GM18507 (cell line): ENCODE results near the gene MOSMO.
"Not testable (repeated sequence)": the region's sequence is repeated elsewhere in the genome, so short reads cannot be mapped to it uniquely, and the experiment has no call there.

Source experiments
- DNase-seq: peaks from one replicate; pipeline ENCODE4 v3.0.0; 2011; ENCODE audit warnings: low read depth; ENCODE audit not compliant: insufficient read length; ENCODE audit errors: extremely low spot score
- FAIRE-seq: peaks from 2 replicates; lab custom pipeline; 2011; peaks lifted over from hg19 to GRCh38; lab: Jason Lieb, UNC

Gene MOSMO

GRCh38 chr16:22123146-22123545 lies 115.2 kb downstream of the MOSMO start:
- no peak for FAIRE-seq
- no peak for DNase-seq

DNA sequence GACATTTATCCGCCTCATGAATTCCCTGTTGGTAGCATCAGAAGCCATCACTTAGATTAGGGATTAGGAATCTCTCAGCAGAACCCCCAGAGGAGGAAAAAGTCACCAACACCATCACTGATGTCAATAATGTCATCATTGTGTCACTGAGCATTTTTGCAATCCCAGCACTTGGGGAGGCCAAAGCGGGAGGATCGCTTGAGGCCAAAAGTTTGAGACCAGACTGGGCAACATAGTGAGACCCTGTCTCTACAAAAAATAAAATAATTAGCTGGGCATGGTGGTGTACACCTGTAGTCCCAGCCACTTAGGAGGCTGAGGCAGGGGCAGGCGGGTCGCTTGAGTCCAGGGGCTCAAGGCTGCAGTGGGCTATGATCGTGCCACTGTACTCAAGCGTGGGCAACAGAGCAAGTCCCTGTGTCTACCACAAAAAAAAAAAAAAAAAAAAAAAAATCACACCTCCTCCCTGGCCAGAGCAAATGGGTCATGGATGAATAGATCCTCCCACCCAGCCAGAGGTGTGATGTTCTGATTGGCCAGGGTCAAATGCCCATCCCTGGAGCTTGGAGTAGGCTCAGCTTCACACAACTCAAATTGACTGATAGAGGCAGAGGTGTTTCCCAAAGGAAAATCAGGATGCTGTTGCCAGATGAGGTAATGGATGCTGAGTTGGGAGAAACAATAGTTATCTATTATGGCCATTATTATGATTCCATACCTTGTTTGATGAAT lies 116.0 kb downstream of the MOSMO start:
- no peak for FAIRE-seq
- no peak for DNase-seq

GRCh38 chr16:22124583-22125284 lies 116.8 kb downstream of the MOSMO start:
- DNase-seq = no peak
- FAIRE-seq = no peak

DNA sequence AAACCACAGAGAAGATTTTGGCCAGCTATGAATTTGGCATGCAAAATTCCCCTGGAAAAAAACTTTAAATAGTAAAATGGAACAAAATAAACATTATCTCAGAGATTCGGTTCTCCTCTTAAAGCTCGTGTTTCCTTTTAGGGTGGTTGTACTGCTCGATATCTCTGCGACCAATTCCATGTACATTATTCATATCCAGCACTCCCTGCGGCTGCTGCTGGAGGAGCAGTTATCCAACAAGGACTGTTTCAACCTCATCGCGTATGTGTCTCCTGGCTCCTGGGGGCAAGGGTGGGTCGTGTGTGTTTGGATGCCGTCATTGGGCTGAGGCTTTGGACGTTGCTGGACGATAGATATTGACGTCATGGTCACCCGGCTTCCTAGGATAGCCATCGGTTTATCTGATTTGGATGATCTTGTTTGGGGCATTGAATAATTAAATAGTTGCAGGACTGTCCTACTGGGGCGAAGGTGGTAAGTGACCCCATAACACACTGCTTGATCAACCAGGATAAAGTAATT lies 118.2 kb downstream of the MOSMO start:
- no peak for FAIRE-seq
- DNase-seq = no peak

DNA sequence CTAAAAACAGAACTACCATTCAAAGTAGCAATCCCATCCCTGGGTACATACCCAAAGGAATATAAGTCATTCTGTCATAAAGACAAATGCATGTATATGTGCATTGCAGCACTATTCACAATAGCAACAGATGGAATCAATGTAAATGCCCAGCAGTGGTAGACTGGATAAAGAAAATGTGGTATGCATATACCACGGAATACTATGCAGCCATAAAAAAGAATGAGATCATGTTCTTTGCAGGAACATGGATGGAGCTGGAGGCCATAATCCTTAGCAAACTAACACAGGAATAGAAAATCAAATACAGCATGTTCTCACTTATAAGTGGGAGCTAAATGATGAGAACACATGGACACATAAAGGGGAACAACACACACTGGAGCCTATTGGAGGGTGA lies 120.6 kb downstream of the MOSMO start:
- not testable (repeated sequence) for DNase-seq, FAIRE-seq

- FAIRE-seq = no peak
- DNase-seq = no peak
These were observed 122.6 kb downstream of the MOSMO start for GRCh38 chr16:22130528-22130927.

DNA sequence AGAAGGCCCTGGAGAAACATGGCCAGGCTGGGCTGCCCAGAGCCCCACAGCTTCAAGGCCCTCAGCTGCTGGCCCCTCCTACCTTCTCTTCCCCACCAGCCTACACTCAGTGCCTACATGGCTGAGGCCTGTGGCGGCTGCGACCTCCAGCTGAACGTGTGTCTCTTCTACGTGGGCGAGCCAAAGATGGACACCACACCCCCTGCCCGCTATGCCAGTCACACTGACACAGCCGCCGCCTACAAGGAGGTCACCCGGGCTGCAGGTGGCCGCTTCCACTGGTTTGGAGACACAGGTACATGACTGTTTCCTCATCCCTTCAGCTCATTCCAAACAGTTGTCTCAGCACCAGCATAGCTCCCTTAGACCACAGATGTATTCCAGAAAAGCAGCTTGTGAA lies 124.9 kb downstream of the MOSMO start:
- FAIRE-seq (no peak), DNase-seq (no peak)
